ENCODE data around the gene ADAMTS12.
"Not testable (repeated sequence)": the region's sequence is repeated elsewhere in the genome, so short reads cannot be mapped to it uniquely, and the experiment has no call there.

ADAMTS12 gene

DNA sequence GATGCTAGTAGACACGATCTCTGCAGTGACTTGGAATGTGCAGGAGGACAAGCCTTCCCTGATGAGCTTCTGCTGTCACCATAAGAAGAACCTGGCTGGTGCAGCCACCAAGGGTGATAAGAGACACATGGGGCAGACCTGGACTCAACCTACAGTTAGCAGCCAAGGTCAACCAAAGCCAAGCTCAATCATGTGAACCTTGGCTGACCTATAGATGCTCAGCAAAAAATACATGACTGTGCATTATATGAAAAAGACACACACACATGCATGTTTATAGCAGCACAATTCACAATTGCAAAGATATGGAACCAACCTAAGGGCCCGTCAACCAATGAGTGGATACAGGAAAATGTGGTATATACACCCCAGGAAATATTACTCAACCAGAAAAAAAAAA lies 364.1 kb downstream of the ADAMTS12 start:
- Histone ChIP-seq H3K27ac (no peak overlapping the region), H3K4me3 (no peak overlapping the region), H3K27me3 (no peaks in the 10 kb centered on the region), H3K36me3 (no peaks in the 10 kb centered on the region), H3K9me3 (no peaks in the 10 kb centered on the region), H3K4me1 (no peaks in the 10 kb centered on the region)
- intact Hi-C loops (cut with DNase I; ENCODE audit: low total_unique reads): no loop called here
- TF ChIP-seq, protein P1, sequence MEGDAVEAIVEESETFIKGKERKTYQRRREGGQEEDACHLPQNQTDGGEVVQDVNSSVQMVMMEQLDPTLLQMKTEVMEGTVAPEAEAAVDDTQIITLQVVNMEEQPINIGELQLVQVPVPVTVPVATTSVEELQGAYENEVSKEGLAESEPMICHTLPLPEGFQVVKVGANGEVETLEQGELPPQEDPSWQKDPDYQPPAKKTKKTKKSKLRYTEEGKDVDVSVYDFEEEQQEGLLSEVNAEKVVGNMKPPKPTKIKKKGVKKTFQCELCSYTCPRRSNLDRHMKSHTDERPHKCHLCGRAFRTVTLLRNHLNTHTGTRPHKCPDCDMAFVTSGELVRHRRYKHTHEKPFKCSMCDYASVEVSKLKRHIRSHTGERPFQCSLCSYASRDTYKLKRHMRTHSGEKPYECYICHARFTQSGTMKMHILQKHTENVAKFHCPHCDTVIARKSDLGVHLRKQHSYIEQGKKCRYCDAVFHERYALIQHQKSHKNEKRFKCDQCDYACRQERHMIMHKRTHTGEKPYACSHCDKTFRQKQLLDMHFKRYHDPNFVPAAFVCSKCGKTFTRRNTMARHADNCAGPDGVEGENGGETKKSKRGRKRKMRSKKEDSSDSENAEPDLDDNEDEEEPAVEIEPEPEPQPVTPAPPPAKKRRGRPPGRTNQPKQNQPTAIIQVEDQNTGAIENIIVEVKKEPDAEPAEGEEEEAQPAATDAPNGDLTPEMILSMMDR (IDR thresholded peaks at IDR 0.05): no peak
- no peak for DNase-seq

DNA sequence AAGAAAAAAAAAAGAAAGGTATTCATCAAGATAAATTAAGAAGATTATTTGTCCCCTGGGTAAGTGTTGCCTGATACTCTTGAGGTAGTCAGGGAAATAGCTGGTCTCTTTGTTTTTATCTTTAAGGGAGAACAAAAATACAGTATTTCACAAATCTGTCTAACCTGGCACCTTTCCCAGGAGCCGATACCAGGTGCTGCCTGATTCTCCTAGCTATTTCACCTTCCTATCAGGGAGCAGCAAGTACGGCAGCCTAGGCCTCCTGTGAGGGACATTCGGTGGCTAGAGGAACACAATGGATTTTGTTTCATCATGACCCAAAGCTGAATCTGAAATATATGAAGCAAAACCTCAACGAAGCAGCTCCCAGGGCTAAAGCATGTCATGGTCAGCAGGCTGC lies 365.0 kb downstream of the ADAMTS12 start:
- Histone ChIP-seq H3K27ac (no peak overlapping the region), H3K9me3 (no peaks in the 10 kb centered on the region), H3K4me1 (no peaks in the 10 kb centered on the region), H3K36me3 (no peaks in the 10 kb centered on the region), H3K27me3 (no peaks in the 10 kb centered on the region), H3K4me3 (no peak overlapping the region)
- TF ChIP-seq, protein P1 (IDR thresholded peaks at IDR 0.05): no peak
- intact Hi-C loops (cut with DNase I; ENCODE audit: low total_unique reads): no loop called here
- no peak for DNase-seq

DNA sequence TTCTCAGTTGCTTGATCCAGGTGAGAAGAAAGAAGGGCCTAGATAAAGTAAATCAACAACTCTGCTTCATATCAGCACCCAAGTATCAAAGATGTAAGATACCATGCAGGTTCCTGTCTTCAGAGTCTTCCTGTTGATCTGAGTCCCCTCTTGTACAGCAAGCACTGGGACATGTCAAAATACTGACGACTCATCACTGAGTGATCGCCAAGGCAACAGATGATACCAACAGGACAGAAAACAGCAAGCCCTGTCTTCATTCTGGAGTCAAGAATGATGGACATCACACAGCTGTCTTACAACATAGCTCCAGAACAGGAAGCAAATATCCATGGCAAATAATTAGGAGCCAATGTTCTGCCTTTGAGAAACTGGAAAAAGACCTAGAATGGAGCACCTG lies 367.3 kb downstream of the ADAMTS12 start:
- Histone ChIP-seq H3K4me3 (no peak overlapping the region), H3K27ac (no peak overlapping the region), H3K9me3 (no peaks in the 10 kb centered on the region), H3K4me1 (no peaks in the 10 kb centered on the region), H3K36me3 (no peaks in the 10 kb centered on the region), H3K27me3 (no peaks in the 10 kb centered on the region)
- no peak for DNase-seq
- intact Hi-C loops (cut with DNase I; ENCODE audit: low total_unique reads): no loop called here
- TF ChIP-seq, protein P1 (IDR thresholded peaks at IDR 0.05): no peak

DNA sequence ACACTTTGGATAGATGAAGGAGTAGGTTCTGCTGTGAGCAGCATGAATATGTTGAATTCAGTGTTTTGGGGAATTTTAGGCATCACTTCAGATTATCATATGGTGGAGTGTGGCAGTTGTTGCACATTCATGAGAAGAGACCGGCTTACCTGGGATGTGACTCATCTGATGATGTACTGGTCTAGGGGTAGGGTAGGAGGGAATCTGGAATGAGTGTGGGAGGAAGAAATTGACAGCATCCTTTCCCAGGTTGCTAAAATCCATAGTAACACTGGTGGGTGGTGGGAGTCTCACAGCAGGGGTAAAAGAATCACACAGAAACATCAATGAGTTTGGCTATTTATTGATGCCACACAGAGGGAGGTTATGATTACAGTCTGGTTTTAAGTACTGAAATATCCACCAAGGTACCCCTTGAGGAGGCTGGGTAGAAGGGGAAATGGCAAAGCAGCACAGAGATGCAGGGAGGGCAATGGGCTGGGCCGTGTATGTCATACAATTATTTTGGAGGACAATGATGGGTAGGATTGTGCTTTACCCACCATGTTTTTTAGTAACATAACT lies 368.5 kb downstream of the ADAMTS12 start:
- Histone ChIP-seq H3K36me3 (no peaks in the 10 kb centered on the region), H3K4me1 (no peaks in the 10 kb centered on the region), H3K4me3 (no peak overlapping the region), H3K27ac (no peak overlapping the region), H3K9me3 (no peaks in the 10 kb centered on the region), H3K27me3 (no peaks in the 10 kb centered on the region)
- intact Hi-C loops (cut with DNase I; ENCODE audit: low total_unique reads): no loop called here
- no peak for DNase-seq
- TF ChIP-seq, protein P1 (IDR thresholded peaks at IDR 0.05): no peak

DNA sequence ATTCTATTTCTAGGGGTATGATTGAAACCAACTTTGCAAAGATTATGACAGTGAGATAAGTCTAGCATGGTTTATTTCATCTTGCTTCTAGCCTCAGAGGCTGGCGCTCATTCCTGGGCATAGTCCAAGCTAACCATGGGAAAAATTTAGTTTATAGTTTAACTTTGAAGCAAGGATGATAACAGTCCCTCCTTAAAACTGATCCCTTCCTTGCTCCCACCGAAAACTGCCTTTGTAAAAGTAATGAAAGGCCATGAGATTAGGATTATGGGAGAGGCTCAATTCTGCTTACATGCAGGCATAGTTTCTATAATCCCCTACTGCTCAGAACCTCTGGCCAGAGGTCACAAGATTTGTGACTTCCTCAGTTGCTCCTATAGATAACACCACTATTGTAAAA lies 375.4 kb downstream of the ADAMTS12 start:
- intact Hi-C loops (cut with DNase I; ENCODE audit: low total_unique reads): no loop called here
- Histone ChIP-seq H3K4me3 (no peak overlapping the region), H3K36me3 (no peaks in the 10 kb centered on the region), H3K4me1 (peaks cover 0 to 42% (median 18%) of the 10 kb centered on the region in 4 donors), H3K27me3 (no peaks in the 10 kb centered on the region), H3K27ac (peak overlapping the region; percentile 8 to 53), H3K9me3 (no peaks in the 10 kb centered on the region)
- no peak for DNase-seq
- TF ChIP-seq, protein P1 (IDR thresholded peaks at IDR 0.05): no peak

DNA sequence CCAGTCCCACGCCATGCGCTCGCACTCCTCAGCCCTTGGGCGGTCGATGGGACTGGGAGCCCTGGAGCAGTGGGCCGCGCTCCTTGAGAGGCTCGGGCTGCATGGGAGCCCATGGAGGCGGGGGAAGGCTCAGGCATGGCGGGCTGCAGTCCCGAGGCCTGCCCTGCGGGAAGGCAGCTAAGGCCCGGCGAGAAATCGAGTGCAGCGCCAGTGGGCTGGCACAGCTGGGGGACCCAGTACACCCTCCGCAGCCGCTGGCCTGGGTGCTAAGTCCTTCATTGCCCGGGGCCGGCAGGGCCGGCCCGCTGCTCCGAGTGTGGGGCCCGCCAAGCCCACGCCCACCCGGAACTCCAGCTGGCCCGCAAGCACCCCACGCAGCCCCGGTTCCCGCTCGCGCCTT lies 376.4 kb downstream of the ADAMTS12 start:
- intact Hi-C loops (cut with DNase I; ENCODE audit: low total_unique reads); H3K27me3 ChIP-seq; H3K4me3 ChIP-seq; H3K9me3 ChIP-seq; H3K36me3 ChIP-seq; DNase-seq: not testable (repeated sequence)
- Histone ChIP-seq H3K27ac (peak overlapping the region; percentile 8 to 53), H3K4me1 (peaks cover 0 to 42% (median 18%) of the 10 kb centered on the region in 4 donors)

All from tibial artery (tissue), 4 donors.